ENCODE results near the gene RCC2. TPM values are rescaled to one million over a fixed set of nuclear protein-coding genes. Genes with fewer than 3 reads are reported as not detected.

The RCC2 gene
- total and polyA plus RNA-seq, 2 of the 4 experiments (the other 2 are of a cell fraction), result 24.0 to 38.9 TPM

- no peak overlapping the region for H2BK20ac ChIP-seq (ENCODE audit: low read depth, low read length)
- no peak overlapping the region for H3K18ac ChIP-seq (ENCODE audit: low read depth, low read length)
- no peak overlapping the region for H3K4me2 ChIP-seq (ENCODE audit: low read depth, low read length)
- no peaks in the 10 kb centered on the region for H3K79me1 ChIP-seq (ENCODE audit: low read depth in 1 of 2, low read length in 2 of 2)
- no peak overlapping the region for H2AFZ ChIP-seq (replicated peaks; ENCODE audit: low read length, poor library complexity)
- H2BK5ac ChIP-seq (ENCODE audit: low read depth, low read length, poor library complexity, severe bottlenecking), result no peak overlapping the region
- no peak overlapping the region for H4K91ac ChIP-seq (ENCODE audit: insufficient read depth, low read depth, low read length)
- DNase-seq (no peak), ATAC-seq (ENCODE audit: low read depth) (no peak)
- intact Hi-C loops (cut with micrococcal nuclease) (no loop called here), dilution Hi-C loops (cut with HindIII; ENCODE audit: low sequenced_read_pairs, unreplicated experiment) (no loop called here), in situ Hi-C loops (cut with MboI; ENCODE audit: low sequenced_read_pairs) (no loop called here)
- H3K27me3 ChIP-seq (ENCODE audit: control insufficient read depth, insufficient read depth, low read length), result peaks cover 21% of the 10 kb centered on the region
- H4K5ac ChIP-seq (ENCODE audit: low read depth, low read length), result no peak overlapping the region
- TF ChIP-seq FOS (IDR thresholded peaks at IDR 0.05; ENCODE audit: low read depth, low read length) (no peak), RFX5 (IDR thresholded peaks at IDR 0.05; ENCODE audit: low read depth, low read length) (no peak), RAD21 (IDR thresholded peaks at IDR 0.05; ENCODE audit: low read length) (no peak), CTCF (conservative IDR thresholded peaks at IDR 0.05; ENCODE audit: low read depth, low read length) (no peak), ELK1 (IDR thresholded peaks at IDR 0.05; ENCODE audit: borderline replicate concordance, low read depth, low read length) (no peak), BHLHE40 (IDR thresholded peaks at IDR 0.05; ENCODE audit: low read depth, low read length) (no peak), USF2 (IDR thresholded peaks at IDR 0.05; ENCODE audit: low read depth, low read length) (no peak)
- no peaks in the 10 kb centered on the region for H3K4me1 ChIP-seq (ENCODE audit: control insufficient read depth, insufficient read depth, low read length)
- H4K20me1 ChIP-seq (ENCODE audit: insufficient read depth, low read length), result no peaks in the 10 kb centered on the region
- no peaks in the 10 kb centered on the region for H3K9me1 ChIP-seq (ENCODE audit: insufficient read depth, low read length)
- no peak overlapping the region for H3K4me3 ChIP-seq (ENCODE audit: insufficient read depth, low read depth, low read length)
- no peak overlapping the region for H3K4ac ChIP-seq (ENCODE audit: low read depth, low read length)
- ChIA-PET CTCF (no interaction called here), POLR2A (ENCODE audit: unreplicated experiment) (no interaction called here)
- 100% methylated on average over 1 of the region's 9 CpGs; no CpG with 5 or more reads in 1 of the 2 experiments for WGBS, 2 experiments (ENCODE audit: extremely low coverage in 2 of 2, insufficient read length in 1 of 2)
- no peak overlapping the region for H3K14ac ChIP-seq (replicated peaks; ENCODE audit: low read depth, low read length)
- H4K8ac ChIP-seq (ENCODE audit: low read depth in 2 of 2, low read length in 2 of 2), result no peak overlapping the region
- no peak overlapping the region for H3K9ac ChIP-seq (ENCODE audit: low read depth, low read length)
- H2BK15ac ChIP-seq (ENCODE audit: low read depth, low read length), result no peak overlapping the region
- no peak overlapping the region for H2AK5ac ChIP-seq (ENCODE audit: low read depth, low read length)
- H3K9me3 ChIP-seq (ENCODE audit: control insufficient read depth, insufficient read depth, low read length), result no peaks in the 10 kb centered on the region
- no peak overlapping the region for H3K27ac ChIP-seq (ENCODE audit: insufficient read depth, low read length)
- BruUV-seq (replicated peaks), result no TSS peak
- no peak overlapping the region for H3K56ac ChIP-seq (ENCODE audit: extremely low read depth, insufficient read depth, low read length)
- no peak overlapping the region for H3K23ac ChIP-seq (ENCODE audit: low read depth, low read length)
- H2AK9ac ChIP-seq (replicated peaks; ENCODE audit: low read depth, low read length, poor library complexity), result no peak overlapping the region
- no peaks in the 10 kb centered on the region for H3K36me3 ChIP-seq (ENCODE audit: control insufficient read depth, insufficient read depth, low read length)
- no peak overlapping the region for H2BK120ac ChIP-seq (ENCODE audit: low read depth, low read length)
These were observed 79.7 kb downstream of the RCC2 start for GRCh38 chr1:17359808-17360207.
